Activated CD4-positive, alpha-beta T cell treated with anti-CD3 and anti-CD28 coated beads for 1 hour (primary cell): ENCODE measurements around the gene SNX4.

Experiments used
- DNase-seq: peaks from one replicate; pipeline ENCODE4 v3.0.0-alpha.2; 2020

SNX4 gene

DNA sequence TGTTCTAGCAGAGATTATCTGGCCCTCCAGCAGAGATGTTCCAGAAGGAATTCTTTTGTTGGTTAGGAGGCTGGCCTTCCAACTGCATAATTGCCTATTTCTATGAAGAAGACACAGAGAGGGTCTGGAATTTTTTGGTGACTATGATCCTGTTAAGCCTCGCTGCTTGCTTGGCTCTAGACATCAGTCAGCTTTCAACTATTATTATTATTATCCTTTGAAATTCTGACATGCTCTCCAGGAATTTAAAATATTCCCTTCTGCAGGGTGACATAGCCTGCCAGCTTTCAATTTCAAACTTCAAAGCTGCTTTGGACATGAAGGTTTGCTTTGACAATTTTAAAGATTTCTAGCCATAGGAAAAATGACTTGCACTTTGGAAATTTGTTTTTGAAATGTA is 118.6 kb downstream of the SNX4 start:
- no peak for DNase-seq

DNA sequence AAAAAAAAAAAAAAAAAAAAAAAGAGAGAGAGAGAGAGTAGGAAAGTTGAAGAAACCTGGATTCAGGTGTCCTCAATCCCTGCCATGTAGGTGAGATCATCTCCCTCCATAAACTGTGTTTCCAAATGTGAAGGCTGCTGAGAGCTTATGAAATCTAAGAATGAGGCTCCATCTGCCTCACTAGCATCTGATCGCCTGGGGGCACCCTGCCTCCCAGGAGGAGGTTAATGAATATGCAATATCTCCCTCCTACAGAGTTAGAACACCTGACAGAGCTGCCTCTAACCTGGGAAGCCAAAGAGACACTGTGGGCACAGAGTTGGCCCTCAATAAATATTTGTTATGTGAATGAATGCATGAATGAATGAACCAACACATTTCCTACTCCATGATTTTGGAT is 121.0 kb downstream of the SNX4 start:
- DNase-seq = no peak
